Erythroblast (primary cell): ENCODE measurements around the gene RPS8.
"Not testable (repeated sequence)": the region's sequence is repeated elsewhere in the genome, so short reads cannot be mapped to it uniquely, and the experiment has no call there.

ENCODE experiments used
- DNase-seq, 2 experiments: peaks; one replicate each; lab custom pipeline; 2025; lab: John Stamatoyannopoulos, UW
- GATA1 ChIP-seq: IDR thresholded peaks from 2 replicates; pipeline ENCODE4 v1.6.1; 2011; ENCODE audit warnings: low read depth, mild to moderate bottlenecking, control low read depth, low read length, moderate library complexity
- POLR2A ChIP-seq: IDR thresholded peaks from 2 replicates; pipeline ENCODE4 v1.6.1; 2011; ENCODE audit warnings: mild to moderate bottlenecking, low read length

Gene RPS8

DNA sequence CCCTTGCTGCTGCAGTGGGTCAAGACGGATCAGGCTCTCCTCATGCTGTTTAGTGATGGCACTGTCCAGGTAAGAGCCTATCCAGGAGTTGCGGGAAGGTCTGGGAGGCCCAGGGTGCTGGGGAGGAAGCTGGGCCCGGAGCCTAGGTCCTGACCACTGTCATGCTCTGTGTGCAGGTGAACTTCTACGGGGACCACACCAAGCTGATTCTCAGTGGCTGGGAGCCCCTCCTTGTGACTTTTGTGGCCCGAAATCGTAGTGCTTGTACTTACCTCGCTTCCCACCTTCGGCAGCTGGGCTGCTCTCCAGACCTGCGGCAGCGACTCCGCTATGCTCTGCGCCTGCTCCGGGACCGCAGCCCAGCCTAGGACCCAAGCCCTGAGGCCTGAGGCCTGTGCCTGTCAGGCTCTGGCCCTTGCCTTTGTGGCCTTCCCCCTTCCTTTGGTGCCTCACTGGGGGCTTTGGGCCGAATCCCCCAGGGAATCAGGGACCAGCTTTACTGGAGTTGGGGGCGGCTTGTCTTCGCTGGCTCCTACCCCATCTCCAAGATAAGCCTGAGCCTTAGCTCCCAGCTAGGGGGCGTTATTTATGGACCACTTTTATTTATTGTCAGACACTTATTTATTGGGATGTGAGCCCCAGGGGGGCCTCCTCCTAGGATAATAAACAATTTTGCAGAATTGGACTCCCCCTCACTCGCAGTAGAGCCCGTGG is 30.1 kb downstream of the RPS8 start:
- no peak for DNase-seq
- TF ChIP-seq GATA1 (no peak), POLR2A (no peak)

DNA sequence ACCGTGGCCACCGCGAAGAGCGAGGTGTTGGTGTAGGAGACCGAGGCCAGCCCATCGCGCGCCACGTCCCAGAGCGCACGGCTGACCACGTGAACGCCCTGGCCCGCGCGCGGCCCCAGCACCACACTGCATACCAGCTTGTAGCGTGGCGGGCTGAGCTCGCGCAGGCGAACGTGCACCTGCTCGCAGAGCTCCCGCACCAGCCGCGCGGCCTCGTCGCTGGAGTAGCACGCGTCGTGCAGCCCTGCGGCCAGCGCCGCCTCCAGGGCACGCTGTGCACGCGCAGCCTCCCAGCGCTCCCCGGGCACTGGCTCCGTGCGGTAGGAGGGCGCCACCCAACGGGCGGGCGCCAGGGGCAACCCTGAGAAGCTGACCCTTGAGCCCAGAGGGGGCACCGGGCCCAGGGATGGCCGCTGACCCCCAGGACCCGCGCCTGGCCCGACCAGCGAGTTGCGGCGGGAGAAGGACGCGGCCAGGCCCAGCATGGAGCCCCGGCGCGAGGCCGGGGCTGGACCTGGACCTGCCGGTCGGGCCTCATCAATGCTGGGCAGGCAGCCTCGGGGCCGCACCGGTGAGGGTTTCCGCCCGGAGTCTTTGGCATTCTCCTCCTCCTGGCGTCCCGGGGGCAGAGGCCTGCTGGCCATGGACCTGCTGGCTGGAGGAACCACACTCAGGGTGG is 30.8 kb downstream of the RPS8 start:
- no peak for DNase-seq

DNA sequence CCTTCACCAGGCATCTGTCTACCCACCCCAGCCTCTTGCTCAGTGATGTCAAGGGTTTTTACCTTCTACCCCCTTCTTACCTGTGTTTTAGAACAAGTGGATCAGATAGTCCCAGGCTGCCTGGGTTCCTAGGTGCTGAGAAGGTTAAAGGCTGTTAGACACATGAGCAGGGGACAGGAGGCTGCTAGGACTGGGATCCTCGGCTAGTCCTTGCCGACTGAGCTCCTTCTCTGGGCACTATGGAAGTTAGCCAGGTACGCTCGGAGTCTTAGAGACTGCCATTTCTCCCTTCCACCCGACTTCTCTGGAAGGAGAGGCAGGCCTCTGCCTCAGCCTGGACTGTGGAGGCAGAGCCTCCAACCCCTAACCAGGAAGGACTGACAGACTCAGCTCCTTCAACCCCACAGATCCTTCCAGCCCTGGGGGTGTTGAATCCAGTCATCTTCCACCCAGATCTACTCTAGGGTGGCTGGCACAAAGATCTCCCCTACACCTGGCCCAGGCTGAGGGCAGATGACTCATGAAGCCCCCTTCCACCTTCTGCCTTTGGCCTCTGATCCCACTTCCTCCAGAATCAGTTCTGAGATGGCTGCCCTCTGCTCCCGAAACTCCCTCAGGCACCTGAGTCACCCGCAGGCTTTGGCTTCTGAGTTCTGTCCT is 31.5 kb downstream of the RPS8 start, which contains the start of gene DYNLT4:
Gene DYNLT4, minus strand, starts transcription at position 648 of the 660 bp plus-strand sequence. CDS start 683 bp downstream, outside the sequence.
- DNase-seq: no peak
- TF ChIP-seq POLR2A (no peak), GATA1 (no peak)

More for the DNA sequence above, 30.8 kb downstream of the RPS8 start:
- TF ChIP-seq GATA1 (no peak), POLR2A (no peak)

DNA sequence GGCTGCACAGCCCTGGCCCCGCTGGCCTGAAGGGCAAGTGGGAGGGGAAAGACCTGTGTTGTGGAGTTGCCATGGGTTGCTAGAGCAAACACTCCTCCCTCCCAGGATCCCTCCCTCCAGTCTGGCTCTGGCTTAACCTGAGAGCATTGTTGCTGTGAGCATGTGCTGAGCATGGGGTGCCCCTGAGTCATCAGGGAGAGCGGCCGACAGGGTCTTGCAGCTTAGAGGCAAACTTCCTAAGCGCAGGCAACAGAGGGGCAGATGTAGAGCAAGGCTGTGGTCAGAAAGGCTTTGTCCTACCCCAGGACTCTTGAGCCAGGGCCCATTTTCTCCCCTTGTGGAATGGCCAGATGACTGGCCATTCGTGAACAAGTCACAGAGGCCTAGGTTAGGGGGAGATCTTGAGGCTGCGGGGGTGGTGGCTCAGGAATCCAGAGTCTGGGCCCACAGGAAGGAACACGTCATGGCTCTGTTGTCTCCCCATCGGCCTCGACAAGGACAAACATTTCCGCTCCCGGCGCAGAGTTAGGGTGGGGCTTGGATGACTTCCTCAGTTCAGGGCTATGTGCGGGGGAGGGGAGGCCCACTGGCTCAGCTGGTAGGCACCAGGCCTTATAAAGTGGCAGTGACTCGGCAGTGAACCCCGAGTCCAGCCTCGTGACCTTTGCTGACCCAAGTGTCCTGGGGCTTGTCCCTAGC is 32.2 kb downstream of the RPS8 start:
- TF ChIP-seq GATA1: no peak
- TF ChIP-seq POLR2A: peak; percentile 76
- DNase-seq: peak; percentile 87 to 92

DNA sequence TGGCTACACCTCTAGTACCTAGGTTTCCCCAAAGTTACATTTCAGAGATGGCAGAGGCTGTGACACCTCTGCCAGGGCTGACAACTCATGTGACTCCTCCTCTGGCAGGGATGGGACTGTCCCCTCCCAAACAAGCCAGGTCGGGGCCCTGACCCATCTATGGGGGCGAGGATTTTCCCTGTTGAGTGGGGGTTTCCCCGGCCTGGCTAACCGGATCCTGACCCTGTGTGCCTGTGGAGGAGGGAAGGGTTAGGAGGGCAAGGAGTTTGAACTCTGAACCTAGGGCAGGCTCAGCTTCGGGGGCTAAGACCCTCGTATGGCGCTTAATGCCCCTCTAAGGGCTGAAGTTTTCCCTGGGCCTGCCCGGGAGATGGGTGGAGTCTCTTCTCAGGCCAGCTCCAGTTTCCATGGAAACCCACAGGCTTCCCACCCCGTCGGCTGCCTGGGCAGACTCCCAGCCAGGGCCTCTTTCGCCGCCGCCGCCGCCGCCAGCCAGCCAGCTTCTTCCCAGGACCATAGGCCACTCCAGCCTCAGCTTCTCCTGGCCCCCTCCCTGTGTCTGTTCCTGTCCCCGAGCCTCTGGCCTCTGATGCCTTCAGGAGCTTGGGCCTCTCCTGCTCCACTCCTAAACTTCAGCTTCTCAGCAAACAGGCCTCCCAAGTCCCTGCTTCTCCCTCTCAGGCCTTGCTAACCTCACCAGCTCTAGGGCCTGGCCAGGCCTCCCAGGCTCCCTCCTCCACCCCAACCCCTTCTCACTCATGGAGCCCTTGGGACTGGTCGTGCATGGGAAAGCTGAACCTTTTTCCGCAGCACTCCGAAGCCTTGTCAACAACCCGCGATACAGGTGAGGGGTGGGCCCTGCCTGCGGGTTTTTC is 33.0 kb downstream of the RPS8 start, which contains the start of gene BTBD19:
Gene BTBD19, plus strand, starts transcription at position 461 of the 875 bp plus-strand sequence. Its CDS starts 298 bp downstream, at position 759.
- TF ChIP-seq GATA1 (no peak), POLR2A (no peak)
- DNase-seq: peak; percentile 76 to 84

DNA sequence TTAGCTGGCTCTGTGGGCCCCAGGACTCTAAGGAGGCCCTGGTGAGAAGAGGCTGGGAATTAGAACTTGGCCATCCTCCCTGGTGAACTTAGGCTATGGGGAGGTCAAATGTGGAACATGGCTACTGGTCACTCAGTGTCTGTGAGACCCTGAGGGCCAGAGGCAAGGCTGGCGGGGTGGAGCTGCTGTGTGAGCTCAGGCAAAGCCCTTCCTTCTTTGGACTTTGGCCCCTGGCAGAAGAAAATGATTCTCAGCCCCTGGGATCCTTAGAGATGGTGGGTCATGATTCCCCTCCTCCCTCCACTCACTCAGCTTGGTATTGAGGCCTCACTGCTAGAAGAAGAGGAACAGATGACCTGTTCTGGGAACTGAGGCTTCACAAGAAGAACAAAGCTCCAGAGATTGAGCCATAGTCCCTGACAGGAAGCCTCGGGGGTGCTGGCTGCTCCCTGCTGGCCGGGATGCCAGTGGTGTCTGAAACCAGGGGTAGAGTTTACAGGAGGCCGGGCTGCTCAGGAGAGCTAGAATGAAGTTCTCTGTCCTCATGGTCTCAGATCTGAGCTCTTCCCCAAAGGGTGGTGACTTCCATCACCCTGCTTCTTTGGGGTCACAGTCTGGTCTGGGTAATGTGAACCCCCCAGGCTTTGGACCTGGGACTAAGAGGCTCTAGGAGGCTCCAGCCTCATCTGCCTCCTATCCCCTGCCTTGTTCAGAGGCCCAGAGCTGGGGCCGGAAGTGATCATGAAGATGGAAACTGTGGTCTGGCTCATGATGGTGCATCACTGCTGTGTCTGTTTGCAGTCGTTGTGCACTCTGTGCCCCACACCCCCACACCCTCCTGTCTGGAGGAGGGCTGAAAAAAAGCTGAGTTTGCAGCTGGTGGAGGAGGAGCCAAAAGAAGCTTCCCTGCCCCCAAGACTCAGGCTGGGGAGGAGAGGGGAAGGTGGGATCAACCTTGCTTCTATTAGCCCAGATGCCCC is 33.9 kb downstream of the RPS8 start:
- TF ChIP-seq POLR2A (peak; percentile 70), GATA1 (no peak)
- DNase-seq: peak; percentile 50 to 64

DNA sequence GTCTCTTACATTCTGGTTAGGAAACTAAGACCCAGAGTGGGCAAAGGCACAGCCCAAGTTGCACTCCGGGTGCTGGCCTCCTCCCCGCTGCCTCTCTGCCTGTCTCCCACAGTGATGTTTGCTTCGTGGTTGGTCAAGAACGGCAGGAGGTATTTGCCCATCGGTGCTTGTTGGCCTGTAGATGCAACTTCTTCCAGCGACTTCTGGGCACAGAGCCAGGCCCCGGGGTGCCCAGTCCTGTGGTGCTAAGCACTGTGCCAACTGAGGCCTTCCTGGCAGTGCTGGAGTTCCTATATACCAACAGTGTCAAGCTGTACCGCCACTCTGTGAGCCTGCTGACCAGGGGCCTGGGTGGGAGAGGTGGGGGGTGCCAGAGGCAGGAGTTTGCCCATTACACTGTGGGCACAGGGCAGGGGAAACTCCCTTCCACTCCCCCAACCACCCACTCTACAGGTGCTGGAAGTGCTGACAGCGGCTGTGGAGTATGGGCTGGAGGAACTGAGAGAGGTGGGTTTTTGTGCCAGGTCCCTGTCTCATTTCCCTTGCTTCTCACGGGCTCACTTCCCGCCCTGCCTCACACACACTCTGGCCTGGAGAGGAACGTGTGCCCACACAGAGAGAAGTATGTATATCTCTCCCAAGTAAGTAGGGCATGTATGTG is 34.9 kb downstream of the RPS8 start:
- DNase-seq: no peak
- TF ChIP-seq POLR2A: no peak
- no peak for TF ChIP-seq GATA1

DNA sequence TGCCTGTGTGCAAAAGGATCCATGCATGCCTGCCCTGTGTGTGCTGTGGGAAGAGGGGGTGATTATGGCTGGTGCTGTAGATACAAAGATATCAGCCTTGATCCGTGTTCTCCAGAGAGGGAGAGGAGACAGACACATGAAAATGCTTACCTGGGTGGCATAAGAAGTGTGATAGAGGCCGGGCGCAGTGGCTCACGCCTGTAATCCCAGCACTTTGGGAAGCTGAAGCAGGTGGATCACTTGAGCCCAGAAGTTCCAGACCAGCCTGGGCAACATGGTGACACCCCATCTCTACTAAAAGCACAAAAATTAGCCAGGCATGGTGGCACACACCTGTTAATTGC is 35.4 kb downstream of the RPS8 start:
- DNase-seq: not testable (repeated sequence)

DNA sequence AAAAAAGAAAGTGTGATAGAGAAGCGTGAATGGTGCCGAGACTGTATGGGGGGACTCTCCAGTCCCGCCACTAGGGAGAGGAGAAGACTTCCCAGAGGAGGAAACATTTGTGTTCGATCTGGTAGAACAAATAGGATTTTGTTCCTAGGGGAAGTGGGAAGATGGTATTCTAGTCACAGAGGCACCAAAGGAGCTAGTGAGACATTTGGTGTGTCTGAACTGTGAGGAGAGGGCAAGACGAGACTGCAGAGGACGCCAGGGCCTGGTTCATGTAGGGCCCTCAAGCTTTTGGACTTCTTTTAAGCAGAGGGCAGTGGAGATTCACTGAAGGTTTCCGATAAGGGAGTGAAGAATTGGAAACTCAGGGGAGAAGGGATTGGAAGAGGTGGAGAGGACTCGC is 35.9 kb downstream of the RPS8 start:
- TF ChIP-seq POLR2A (no peak), GATA1 (no peak)

DNA sequence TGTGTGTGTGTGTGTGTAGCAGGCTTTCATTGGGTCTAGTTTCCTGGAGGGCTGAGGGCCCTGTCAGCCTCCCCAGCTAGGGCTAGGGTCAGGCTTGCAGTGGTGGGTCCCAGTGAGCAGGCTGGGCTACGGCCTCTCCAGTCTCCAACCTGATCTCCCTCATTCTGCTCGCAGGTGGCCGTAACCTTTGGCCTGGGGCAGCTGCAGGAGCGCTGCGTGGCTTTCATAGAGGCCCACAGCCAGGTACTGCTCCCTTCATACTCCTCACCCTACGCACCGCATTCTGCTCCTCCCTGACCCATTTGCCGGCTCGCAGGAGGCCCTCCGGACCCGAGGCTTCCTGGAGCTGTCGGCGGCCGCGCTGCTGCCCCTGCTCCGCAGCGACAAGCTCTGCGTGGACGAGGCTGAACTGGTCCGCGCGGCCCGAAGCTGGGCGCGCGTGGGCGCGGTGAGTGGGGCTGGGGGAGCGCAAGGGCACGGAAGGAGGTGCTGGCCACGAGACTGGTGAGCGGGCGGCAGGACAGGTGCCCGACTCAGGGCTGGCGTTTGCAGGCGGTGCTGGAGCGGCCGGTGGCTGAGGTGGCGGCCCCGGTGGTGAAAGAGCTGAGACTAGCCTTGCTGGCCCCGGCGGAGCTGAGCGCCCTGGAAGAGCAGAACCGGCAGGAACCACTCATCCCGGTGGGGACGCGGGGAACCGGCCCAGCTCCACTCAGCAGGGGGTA is 37.6 kb downstream of the RPS8 start:
- no peak for TF ChIP-seq GATA1
- no peak for TF ChIP-seq POLR2A
- DNase-seq: no peak

More for the DNA sequence above, 35.9 kb downstream of the RPS8 start:
- no peak for DNase-seq

DNA sequence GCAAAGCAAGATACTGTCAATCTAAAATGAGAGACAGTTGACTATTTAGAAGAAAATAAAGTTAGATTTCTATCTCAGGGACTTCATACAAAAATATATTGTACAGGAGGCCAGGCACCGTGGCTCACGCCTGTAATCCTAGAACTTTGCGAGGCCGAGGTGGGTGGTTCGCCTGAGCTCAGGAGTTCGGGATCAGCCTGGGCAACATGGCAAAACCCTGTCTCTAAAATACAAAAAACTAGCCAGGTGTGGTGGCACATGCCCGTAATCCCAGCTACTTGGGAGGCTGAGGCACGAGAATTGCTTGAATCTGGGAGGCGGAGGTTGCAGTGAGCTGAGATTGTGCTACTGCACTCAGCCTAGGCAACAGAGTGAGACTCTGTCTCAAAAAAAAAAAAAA is 40.6 kb downstream of the RPS8 start:
- not testable (repeated sequence) for DNase-seq
